GM18907 (cell line): ENCODE data around the gene TMEM30A.

Source experiments
- ATAC-seq: cut with Tn5 transposase; IDR thresholded peaks from one replicate; pipeline ENCODE4 v1.9.1; 2021; ENCODE audit warnings: mild to moderate bottlenecking, moderate library complexity; ENCODE audit not compliant: unreplicated experiment

Gene TMEM30A

DNA sequence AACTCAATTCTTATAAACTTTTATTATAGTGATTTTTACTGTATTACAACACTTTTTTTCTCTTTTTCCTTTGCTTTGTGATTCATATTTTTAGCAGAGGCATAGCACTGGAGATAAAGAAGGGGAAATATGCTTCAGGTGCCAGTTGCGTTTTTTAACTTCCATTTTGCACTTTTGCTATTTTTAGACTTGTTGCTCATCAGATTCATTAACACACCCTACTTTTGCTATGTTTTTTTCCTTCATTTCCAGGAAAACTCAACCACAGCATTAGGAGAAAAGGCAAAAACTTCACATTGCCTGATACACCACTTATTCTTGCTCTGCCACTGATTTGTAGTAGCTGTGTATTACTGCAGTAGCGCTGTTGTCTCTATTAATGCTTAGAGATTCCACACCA, 8.0 kb upstream of the TMEM30A start:
- no peak for ATAC-seq

DNA sequence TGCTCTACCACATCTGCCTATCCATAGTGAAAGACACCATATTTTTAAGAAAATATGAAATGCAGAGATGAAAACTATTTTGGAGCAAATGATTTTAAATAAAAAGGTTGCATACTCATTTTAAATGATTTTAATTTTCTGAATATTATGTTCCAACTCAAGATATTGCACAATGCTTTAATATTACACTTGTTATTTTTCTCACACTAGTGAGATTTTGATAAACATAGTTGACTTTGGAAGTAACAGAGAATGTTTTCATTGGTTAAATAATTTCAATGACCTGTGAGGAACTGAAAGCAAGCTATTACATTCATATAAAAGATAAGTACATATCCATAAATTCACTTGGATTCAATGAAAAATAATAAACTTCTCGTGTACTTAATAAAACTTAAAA, 7.2 kb upstream of the TMEM30A start:
- ATAC-seq, result no peak

DNA sequence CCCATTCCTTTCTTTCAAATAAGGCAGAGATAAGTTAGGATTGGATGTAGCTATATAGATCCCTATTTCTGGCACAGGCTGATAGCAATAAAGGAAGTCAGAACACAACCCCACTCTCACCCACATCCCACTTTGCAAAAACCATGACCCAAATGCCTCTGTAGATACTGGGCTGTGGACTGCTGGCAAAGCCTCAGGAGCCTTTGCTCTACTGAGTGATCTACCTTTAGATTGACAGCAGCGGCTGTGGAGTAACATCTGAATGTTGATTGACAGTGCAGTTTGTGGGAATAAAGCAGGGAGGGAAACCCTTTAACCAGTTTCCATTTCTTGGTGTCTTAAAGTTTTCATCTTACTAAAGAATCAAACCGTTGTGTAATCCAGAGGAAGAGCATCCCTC, 6.7 kb upstream of the TMEM30A start:
- ATAC-seq, result no peak

DNA sequence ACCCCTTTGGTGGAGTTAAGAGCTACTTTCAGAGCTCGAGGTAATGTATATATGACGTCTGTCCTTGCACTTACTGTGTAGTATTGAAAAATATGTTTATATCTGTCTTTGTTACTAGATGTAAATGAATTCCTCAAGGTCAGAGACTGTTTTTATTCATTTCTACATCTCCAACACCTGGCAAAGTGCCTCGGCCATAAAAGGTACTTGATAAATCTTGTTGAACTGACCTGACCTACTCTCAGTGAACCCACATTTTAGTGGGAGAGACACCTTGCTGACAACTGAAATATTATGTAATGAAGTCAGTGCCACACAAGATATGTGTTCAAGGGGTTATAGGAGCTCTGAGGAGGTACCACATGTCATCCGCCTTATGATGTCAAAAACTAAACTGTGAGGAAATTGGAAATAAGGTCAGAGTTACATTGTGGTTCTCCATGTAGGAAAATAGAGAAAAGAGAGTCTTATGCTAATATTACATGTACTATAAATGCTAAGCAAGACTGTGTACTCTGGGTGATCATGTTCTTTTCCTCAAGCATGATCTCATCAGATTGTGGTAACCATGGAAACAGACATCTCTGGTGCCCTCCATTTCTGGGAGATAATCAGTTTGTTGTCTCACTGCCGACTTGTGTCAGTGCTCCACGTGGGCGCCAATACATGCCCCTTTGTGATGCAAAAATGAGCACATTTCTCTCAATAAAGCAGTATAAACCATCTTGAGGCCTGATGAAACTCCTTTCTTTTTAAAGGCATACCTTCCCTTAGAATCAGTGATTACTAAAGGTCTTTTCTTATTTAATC, 5.7 kb upstream of the TMEM30A start:
- ATAC-seq, result no peak

DNA sequence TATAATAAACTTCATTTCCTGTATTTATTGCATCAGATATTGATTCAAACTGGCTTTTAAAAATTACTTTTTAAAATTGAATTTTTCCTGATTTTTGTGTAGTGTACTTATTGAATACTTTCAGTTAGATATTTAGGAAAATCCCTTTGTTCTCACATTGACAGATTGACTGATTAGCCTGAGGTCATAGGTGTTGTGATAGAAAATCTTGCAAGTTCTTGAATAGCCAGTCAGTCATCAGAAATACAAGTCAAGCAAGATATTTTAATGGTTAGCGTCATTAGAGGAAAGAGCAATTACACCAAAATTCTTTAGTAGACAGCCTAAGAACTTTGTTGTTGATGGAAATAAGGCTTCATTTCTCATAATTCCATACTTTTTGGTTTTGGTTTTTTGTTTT, 3.4 kb upstream of the TMEM30A start:
- ATAC-seq, result no peak

DNA sequence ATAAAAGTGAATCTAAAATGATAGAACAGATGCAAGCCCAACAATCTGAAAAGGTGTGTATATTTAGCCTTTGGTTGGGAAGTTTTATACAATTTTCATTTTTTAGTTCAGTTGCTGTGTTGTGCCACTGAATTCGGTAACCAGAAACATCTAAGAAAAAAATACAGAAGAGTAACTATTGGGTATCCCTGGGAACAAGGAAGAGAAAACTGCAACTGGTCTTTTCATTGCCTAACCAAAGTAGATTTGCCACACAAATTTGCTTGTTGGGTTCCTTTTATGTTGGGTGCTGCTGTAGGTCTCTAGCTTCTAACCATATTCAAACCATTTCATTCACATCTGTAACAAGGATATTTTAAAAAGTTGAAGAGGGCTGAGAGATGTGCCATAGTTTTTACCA, 2.8 kb upstream of the TMEM30A start:
- ATAC-seq, result no peak

DNA sequence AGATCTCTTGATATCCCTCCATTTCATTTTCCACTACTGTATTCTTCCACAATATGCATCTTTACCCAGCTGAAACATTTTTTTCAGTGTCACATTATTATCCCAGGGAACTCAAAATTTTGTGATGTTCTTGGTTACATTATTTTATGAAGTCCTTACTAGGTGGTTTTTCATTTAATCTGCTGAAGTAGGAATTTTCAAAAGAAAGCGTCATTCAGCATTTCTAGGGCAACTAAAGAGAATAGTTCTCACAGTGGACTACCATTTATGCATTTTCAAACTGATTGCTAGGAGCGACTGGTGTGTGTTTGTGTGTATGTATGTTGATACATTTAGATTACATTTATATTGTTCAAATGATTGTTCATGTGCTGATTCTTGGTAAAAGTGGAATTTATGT, 2.4 kb upstream of the TMEM30A start:
- ATAC-seq, result no peak

DNA sequence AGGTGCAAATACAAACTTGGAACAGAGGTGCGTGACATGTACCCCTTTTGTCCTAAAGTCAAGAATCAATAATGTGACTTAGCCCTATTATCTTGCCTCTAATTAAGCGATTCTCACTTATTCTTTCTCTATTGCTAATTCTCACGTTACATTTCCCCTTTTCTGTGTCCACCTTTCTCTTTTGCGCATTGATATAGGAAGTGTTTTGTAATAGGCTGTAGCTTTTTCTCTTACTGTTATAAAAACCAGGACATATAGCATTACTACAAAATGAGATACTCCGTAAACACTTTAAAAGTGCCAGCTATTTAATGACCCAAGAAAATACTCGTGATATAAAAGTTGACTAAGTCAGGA, 669 bp upstream of the TMEM30A start:
- ATAC-seq, result peak; percentile 2

DNA sequence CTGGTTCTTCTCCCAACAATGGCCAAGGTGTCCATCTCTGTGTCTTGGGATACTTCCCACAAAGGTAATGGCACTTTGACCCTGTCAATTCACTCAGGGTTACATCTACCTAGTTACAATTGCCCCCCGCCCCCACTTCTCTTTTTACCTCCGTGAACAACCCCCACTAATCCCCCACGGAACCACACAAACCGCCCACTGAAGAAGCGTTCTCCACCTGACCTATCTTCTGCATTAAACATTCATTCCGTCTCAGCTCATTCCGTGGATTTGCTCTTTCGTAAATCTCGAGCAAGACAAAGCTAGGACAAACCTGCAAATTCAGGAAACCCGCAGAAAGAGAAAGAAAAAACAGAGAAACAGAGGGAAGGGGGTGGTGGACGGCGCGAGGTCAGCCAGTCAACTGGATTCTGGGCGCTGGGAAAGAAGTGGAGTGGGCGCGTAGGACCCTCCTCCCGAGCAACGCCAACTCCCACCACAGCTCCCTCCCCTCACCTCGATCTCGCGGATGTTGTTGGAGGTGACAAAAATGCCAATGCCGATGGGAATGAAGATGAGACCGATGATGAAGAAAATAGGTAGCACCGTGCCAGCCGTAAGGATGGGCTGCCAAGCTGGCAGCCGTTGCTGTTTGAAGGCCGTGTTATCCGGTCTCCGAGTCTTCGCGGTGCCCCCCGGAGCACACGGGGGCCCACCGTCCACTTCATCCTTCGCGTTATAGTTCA, 523 bp downstream of the TMEM30A start:
- ATAC-seq, result peak; percentile 36

DNA sequence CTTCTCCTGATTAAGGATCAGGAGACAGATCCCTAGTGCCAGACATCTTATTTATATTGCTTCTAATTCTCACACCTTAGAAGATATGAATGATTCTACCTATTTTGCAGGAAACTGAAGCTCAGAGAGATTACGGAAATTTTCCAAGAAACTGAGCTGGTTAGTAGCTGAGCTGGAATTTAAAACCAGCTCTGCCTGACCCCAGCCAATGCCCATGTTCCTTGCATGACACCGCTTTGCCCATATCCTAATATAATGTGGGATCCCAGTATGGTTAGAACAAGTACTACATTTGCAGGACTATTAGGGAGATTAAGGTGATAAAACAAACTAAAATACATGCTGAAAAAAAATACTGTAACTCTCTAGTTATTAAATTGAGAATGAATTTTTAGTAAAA, 1.9 kb downstream of the TMEM30A start:
- ATAC-seq, result no peak

DNA sequence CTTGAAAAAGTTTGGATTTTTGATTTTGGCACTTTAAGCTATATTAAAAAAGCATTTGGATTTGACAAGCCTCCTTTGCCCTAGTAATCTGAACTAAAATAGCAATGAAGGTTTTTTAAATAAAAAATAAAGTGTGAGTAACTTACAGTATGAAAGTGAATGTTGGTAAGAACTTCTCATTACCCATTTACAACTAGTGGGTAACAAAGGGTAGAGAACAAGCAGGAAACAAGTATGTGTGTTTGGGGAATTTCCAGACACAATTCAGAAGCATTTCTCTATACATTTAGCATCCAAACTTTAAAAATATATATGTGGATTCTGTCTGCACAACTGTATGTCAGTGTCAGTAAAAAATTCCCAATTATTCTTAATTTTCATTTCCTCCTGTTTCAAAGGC, 2.9 kb downstream of the TMEM30A start:
- ATAC-seq, result no peak

DNA sequence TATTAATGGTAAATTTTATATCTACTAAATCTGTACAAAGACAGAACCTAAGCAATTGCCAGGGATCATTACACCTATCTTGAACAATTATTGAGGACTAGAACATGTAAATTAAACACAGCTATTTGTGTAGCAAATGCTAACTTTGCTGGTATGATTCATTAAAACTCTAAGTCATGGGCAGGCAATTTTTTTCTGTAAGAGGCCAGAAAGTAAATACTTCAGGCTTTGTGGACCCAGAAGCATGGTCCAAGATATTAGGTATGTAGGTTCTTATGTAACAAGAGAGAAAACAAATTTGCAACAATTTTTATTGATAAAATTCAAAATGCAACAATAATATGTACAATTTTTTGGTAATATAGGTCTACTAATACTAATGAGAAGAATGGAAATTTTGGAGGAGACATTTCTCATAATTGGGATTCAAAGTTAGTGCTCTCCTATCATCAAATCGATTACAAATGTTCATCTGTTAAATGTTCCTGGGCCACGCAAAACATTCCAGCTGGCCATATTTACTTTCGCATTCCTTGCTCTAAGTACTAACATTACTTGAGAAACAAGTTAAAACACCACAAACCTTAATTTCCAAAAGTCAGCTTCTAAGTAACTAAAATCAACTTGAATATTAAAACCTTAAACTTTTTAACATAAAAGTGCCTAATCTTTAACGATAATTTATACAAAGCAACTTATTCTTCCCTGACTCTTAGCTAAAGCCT, 4.3 kb downstream of the TMEM30A start:
- ATAC-seq, result no peak

DNA sequence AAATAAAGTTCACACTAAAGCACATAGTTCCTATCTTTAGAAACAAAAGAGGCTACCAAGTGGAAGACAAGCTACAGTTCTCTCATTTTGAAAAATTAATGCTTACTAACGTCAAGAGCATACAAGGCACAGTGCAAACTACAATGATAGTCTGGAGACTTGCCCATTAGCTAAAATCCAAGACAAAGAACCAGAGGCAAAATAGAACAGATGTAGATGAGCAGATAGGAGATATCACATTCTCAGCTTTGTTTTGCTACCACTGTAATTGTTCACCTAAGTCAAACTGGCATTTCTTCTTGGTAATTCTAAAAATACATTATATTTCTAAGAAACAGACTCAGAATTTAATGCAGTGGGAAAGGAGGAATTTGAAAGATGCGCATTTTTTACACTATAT, 5.2 kb downstream of the TMEM30A start:
- no peak for ATAC-seq

DNA sequence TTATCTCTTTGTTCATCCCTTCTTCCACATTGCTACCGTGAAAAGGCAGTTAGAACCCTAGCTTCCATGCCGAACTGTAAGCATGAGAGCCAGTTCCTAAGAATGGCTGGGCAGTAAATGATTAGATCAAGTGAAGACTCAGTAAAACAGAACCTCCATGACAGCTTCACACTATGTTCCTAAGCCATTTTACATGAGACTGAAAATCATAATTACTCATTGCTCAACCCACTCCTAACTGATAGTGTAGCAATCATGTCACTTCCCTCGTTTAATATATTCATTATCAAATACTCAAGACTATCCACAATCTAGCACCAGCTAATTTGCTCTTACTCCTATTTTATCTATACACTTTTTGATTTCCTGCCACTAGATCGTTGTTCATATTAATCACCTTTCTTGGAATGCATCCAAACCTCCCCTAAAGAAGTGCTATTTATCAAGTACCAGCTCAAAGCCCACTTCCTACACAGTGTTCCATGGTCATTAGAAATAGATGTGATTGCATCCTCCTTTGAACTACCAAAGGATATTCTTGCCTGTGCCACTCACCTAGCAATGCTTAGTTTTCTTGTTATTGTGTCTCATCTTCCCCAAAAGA, 6.0 kb downstream of the TMEM30A start:
- ATAC-seq, result no peak

DNA sequence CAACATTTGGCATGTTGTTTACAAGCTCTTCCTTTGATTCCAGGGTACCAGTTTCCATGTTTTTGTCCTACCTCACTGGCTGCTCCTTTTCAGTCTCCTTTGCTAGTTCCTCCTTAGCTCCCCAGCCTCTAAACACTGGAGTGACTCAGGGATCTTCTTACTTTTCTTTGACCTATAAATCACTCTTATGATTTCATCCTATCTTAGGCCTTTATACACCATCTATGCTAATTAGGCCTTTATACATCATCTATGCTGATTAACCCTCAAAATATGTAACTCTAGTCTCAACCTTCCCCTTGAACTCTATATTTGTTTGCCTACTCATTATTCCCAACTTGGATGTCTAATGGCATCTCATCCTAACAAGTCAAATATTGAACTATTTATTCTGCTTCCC, 9.5 kb downstream of the TMEM30A start:
- no peak for ATAC-seq

DNA sequence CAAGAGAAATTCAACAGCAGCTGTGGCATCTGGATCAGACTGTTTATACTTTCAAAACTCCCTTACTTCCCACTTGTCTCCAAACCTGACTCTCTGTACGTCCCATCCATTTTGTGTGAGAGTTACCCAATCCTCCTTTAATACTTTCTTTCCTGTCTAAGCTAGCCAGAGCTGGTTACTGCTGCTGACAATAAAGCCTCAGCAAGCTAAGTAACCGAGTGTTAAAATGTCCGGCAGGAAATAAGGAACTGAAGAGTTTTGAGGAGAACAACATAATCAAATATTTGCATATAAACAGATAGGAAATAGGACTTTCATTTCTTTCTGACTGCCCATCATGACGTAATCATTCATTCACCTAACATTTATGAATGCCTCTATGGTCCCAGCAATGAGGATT, 11.6 kb downstream of the TMEM30A start:
- no peak for ATAC-seq

DNA sequence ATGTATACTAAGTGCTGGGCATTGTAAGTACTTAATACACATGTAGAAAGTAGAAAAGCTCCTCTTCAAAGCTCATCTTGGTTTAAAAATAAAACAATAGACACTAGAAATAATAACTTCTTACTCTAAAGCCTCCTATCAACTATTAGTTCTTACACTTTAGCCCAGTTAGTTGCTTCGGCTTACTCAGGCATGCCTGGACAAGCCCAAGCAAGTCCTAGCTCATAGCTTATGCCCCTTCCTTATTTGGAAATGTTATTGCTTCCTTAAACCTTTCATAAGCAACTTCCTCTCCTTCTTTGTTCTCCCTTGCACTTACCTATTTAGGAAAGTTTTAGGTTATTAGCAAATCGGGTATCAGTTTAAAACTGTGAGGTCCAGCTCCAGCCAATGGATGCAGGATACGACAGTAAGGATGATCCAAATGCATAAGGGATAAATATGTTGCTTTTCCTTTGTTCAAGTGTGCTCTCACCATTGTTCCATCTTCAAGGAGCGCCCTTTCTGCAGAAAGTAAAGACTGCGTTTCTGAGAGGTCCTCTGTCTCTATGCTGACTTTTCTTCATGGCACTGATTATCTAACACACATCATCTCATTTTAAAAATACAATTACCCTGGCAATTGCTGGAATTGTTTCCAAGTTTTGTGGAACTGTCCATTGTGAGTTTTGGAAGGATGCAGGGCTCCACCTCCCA, 12.3 kb downstream of the TMEM30A start:
- no peak for ATAC-seq

DNA sequence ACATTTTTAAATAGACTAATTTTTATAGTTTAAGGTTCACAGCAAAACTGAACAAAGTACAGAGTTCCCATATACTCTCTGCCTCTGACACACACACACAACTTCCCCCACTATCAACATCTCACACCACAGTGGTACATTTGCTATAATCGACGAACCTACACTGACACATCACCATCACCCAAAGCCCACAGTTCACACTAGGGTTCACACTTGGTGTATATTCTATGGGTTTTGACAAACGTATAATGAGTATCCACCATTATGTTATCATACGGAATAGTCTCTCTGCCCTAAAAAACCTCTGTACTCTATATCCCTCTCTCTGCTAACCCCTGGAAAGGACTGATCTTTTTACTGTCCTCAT, 15.6 kb downstream of the TMEM30A start:
- ATAC-seq, result no peak

DNA sequence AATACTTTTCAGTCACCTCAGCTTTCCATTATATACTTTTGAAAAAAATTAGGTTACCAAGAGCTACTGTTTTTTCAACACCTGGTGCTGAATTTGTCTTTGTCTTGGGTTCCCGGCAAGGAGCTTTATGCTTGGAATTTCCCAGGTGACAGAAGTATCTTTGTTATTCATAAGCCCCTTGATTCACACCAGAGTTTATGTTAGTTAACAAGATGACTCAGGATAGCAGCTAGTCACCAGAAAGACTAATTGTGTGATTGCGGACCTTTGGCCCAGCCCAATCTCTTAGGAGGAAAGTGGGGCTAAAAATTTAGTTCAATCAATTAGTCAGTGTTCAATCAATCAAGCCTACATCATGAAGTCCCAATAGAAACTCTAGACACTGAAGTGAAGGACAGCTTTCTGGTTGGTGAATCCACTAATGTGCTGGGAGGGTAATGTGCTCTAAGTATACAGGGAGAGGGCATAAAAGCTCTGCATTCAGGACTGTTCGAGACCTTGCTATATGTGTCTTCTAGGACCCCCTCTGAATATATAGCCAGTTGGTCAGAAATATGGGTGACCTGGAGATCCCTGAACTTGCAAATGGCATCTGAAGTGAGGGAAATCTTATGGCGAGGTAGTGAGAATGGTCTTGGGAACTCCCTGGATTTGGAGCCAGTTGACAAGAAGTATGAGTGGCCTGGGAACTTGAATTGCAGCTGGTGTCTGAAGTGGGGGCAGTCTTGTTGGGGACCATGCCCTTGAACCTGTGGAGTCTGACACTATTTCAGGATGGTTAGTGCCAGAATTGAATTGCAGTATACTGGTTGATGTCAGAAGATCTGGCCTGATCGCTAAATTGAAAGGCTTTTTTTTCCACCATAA, 16.2 kb downstream of the TMEM30A start:
- ATAC-seq, result no peak

DNA sequence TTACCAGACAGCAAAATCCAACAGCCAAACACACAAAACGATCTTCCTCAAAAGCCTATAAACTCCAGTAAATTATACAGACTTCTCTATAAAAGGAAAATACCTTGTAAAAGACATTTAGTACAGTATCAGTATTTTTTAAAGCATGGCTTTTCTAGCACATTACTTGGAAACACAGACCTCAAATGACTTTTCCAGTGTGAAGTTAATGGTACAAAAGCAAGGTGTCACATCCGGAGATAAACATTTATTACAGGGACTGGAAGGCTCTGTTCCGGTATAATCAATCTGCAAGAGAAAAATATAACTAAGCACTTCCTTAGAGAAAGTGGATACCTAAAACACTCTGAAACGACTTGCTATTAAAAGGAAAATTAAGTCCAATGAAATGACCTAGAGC, 17.1 kb downstream of the TMEM30A start:
- no peak for ATAC-seq
